Large intestine (tissue), 3 donors: Measurements from ENCODE around the gene CHD6. TPM values are rescaled to one million over a fixed set of nuclear protein-coding genes. Genes with fewer than 3 reads are reported as not detected.

ENCODE experiments used
- DNase-seq, 2 donors: peaks; one replicate each; pipeline versions ENCODE4 v3.0.0 to v3.0.0-alpha.2; 2013
- H3K27ac ChIP-seq: one replicate; pipeline ENCODE4 v1.5.1; 2013; ENCODE audit warnings: low read length
- H3K27me3 ChIP-seq: 2 replicates; pipeline ENCODE4 v1.6.1; 2013; ENCODE audit warnings: low read length; ENCODE audit not compliant: control insufficient read depth, insufficient read depth
- H3K36me3 ChIP-seq: 2 replicates; pipeline ENCODE4 v1.6.1; 2013; ENCODE audit warnings: low read length; ENCODE audit not compliant: control insufficient read depth, insufficient read depth
- H3K4me1 ChIP-seq: one replicate; pipeline ENCODE4 v1.6.1; 2013; ENCODE audit warnings: low read length; ENCODE audit not compliant: control insufficient read depth, insufficient read depth
- H3K4me3 ChIP-seq: one replicate; pipeline ENCODE4 v1.5.1; 2013; ENCODE audit warnings: low read length
- H3K9me3 ChIP-seq: one replicate; pipeline ENCODE4 v1.6.1; 2013; ENCODE audit warnings: mild to moderate bottlenecking, low read depth, low read length, moderate library complexity; ENCODE audit not compliant: control insufficient read depth
- WGBS: methylation state at CpG from one replicate; pipeline ENCODE4 v1.1.5; 2013; ENCODE audit warnings: low lambda C conversion rate; ENCODE audit not compliant: insufficient coverage; 5-methylcytosine and 5-hydroxymethylcytosine counted together
- polyA plus RNA-seq: library from polyadenylated mRNA; unstranded; fragments of 120-200 nt; gene quantifications from one replicate; pipeline ENCODE4 v1.2.1, GENCODE V29; 2013

Gene CHD6
- polyA plus RNA-seq, 1 donor, result 24.0 TPM

DNA sequence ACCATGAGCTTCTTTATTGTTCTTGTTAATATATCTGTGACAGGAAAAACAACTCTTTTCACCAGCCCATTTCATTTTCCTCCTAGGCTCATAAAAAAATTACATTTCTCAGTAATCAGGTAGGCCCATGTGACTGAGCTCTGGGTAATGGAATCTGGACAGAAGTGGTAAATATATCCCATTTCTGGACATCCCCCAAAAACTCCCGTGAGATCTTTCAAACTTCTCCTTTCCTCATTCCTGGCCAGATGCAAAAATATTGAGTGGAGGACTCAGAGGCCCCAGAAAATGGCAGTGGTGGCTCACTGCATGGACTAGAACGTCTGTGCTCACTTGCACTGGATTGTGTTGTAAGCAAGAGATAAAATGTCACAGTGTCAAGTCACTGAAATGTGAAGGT, 3.8 kb upstream of the CHD6 start:
- no peak overlapping the region for H3K27ac ChIP-seq
- no CpG with 5 or more reads among the region's 2 CpGs for WGBS
- no peak for DNase-seq
- H3K27me3 ChIP-seq, result no peaks in the 10 kb centered on the region
- H3K4me1 ChIP-seq, result peaks cover 1% of the 10 kb centered on the region
- no peaks in the 10 kb centered on the region for H3K36me3 ChIP-seq
- H3K9me3 ChIP-seq, result no peaks in the 10 kb centered on the region
- H3K4me3 ChIP-seq, result no peak overlapping the region

DNA sequence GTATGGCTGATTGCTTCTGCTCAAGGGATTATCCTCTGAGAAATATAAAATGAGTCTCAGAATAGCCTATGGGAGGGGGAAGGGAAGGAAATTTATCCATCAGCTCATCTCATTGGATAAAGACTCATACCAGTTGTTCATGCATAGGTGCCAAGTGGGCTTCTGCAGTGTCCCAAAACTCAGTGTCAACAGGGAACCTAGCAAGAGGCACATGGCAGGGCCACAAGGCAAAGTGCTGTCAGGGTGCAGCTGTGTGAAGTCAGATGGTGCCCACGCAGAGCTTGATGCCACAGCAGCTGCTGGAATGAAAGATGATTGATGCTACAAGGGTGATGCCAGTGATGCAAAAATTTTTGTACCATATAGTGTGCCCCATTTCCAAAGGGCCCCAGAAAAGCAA, 3.2 kb upstream of the CHD6 start:
- Histone ChIP-seq H3K9me3 (no peaks in the 10 kb centered on the region), H3K4me1 (peaks cover 7% of the 10 kb centered on the region), H3K27ac (no peak overlapping the region), H3K36me3 (no peaks in the 10 kb centered on the region), H3K4me3 (no peak overlapping the region), H3K27me3 (no peaks in the 10 kb centered on the region)
- DNase-seq, result no peak
- no CpG with 5 or more reads among the region's 1 CpG for WGBS

DNA sequence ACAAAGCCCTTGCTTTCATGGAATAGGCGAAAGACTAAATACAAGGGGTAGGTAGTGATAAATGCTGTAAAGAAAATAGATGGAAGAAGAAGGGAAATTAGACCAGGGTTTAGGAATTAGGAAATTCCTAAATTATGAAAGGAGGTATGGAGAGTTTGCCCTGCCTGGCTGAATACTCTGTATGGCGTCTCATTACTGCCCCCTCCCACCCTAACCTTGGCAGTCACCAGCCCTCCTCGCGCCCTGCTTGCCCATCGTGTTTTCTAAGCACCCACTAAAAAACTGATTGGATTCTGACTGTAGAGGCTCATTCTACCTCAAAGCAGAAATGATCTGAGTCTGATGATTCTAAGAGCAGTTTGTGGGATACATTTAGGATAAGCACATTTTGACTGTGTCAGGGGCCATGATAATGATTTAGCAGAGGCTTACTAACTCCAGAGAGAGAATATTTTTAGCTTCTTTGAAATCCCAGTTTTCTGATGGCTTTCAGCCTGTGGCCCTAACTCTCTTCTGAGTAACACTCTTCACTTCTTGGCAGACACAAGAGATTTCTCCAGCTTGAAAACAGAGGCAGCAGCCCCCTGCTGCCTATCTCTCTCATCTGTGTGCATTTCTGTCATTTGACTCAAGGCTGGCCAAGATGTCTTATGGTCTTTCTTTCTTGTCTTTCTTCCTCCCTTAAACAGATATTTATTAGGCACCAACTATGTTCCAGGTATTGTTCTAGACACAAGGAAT, 1.4 kb upstream of the CHD6 start:
- WGBS, result no CpG with 5 or more reads among the region's 5 CpGs
- no peak overlapping the region for H3K27ac ChIP-seq
- H3K27me3 ChIP-seq, result no peaks in the 10 kb centered on the region
- H3K36me3 ChIP-seq, result no peaks in the 10 kb centered on the region
- no peaks in the 10 kb centered on the region for H3K9me3 ChIP-seq
- H3K4me3 ChIP-seq, result no peak overlapping the region
- peaks cover 7% of the 10 kb centered on the region for H3K4me1 ChIP-seq
- DNase-seq, result no peak

DNA sequence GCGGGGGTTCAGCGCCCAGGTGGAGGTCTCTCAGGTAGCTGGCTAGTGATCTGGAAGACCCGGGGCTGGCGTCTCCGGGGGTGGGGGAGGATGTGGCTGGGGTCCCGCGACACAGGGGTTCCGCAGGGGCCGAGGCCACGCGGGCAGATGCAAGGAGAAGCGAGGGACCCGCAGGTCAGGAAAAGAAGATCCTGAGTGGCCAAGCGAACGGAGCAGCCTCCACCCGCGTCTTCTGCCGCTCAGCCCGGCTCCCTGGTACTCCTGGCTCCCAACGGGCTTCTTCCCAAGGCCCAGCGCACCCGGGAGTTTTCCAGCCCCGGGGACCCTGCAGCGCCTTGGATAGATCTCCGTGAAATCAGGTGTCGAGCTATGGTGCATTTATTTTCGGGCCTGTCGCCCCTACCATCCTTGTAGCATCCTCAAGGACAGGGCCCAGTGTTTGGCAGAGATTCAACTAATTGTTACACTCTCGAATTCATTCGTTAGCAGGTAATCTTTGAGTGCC, 682 bp upstream of the CHD6 start:
- peak overlapping the region; percentile 37 for H3K27ac ChIP-seq
- H3K9me3 ChIP-seq, result no peaks in the 10 kb centered on the region
- H3K27me3 ChIP-seq, result no peaks in the 10 kb centered on the region
- 11% methylated on average over 2 of the region's 30 CpGs for WGBS
- peaks cover 7% of the 10 kb centered on the region for H3K4me1 ChIP-seq
- no peaks in the 10 kb centered on the region for H3K36me3 ChIP-seq
- no peak for DNase-seq
- peak overlapping the region; percentile 66 for H3K4me3 ChIP-seq

GRCh38 chr20:41617059-41617901, 897 bp downstream of the CHD6 start:
- H3K4me3 ChIP-seq, result peak overlapping the region; percentile 44
- no CpG with 5 or more reads among the region's 35 CpGs for WGBS
- H3K27me3 ChIP-seq, result no peaks in the 10 kb centered on the region
- H3K27ac ChIP-seq, result no peak overlapping the region
- H3K36me3 ChIP-seq, result no peaks in the 10 kb centered on the region
- peak; percentile 9 to 54 for DNase-seq
- H3K9me3 ChIP-seq, result no peaks in the 10 kb centered on the region
- peaks cover 7% of the 10 kb centered on the region for H3K4me1 ChIP-seq

DNA sequence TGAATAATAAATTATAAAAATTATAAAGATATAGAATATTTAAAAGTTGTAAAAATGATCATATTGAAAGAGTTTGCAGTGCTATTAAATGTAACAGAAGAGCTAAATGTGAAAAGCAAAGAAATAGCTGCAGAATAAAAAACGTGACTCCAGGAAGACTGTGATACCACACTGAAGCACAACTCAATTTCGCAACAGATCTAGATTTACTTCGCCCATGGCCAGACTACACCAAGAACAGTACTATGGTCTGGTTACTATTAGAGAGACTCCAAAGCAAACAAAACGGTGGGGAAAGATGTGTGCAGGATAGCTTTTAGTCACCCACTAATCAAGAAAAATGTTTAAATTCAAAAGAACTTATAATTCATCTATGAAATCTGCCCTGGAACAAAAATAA, 1.9 kb downstream of the CHD6 start:
- 63% methylated on average over 2 of the region's 4 CpGs for whole genome bisulfite sequencing

DNA sequence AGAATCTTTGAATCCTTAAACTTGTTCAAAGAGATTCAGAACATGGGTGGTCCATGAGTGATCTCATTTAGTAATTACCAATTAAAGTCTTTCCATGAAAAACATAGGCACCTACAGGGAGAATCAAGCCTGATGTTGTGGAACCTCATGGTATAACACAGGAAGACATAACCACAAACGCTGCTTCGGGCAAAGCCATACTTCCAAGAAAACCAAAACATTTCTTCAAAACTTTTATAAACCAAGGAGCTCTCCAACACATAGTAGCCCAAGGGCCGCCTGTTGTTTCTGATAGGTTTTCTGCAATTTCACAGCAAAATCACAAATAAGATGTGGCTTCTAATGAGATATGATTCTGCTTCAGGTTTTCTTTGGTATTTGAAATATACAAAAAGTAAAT, 2.5 kb downstream of the CHD6 start:
- no peak overlapping the region for H3K4me3 ChIP-seq
- WGBS, result 80% methylated on average over 1 of the region's 3 CpGs
- H3K36me3 ChIP-seq, result no peaks in the 10 kb centered on the region
- no peak for DNase-seq
- H3K27ac ChIP-seq, result no peak overlapping the region
- no peaks in the 10 kb centered on the region for H3K9me3 ChIP-seq
- H3K27me3 ChIP-seq, result no peaks in the 10 kb centered on the region
- H3K4me1 ChIP-seq, result peaks cover 7% of the 10 kb centered on the region

More for the DNA sequence above, 1.9 kb downstream of the CHD6 start:
- H3K27me3 ChIP-seq, result no peaks in the 10 kb centered on the region
- no peak overlapping the region for H3K27ac ChIP-seq
- H3K9me3 ChIP-seq, result no peaks in the 10 kb centered on the region
- H3K36me3 ChIP-seq, result no peaks in the 10 kb centered on the region
- no peak for DNase-seq
- H3K4me1 ChIP-seq, result peaks cover 7% of the 10 kb centered on the region
- H3K4me3 ChIP-seq, result no peak overlapping the region

- Histone ChIP-seq H3K4me3 (no peak overlapping the region), H3K36me3 (no peaks in the 10 kb centered on the region), H3K4me1 (peaks cover 7% of the 10 kb centered on the region), H3K27ac (no peak overlapping the region), H3K27me3 (no peaks in the 10 kb centered on the region), H3K9me3 (no peaks in the 10 kb centered on the region)
- no CpG with 5 or more reads among the region's 1 CpG for WGBS
- DNase-seq, result no peak
Observed at GRCh38 chr20:41615110-41615509, 3.1 kb downstream of the CHD6 start.

GRCh38 chr20:41613321-41613720, 4.9 kb downstream of the CHD6 start:
- H3K4me1 ChIP-seq, result peaks cover 7% of the 10 kb centered on the region
- DNase-seq, result no peak

GRCh38 chr20:41609474-41609873, 8.7 kb downstream of the CHD6 start:
- Histone ChIP-seq H3K36me3 (no peaks in the 10 kb centered on the region), H3K4me3 (no peak overlapping the region), H3K27ac (no peak overlapping the region), H3K9me3 (no peaks in the 10 kb centered on the region), H3K4me1 (no peaks in the 10 kb centered on the region), H3K27me3 (no peaks in the 10 kb centered on the region)
- 80% methylated on average over 1 of the region's 3 CpGs for WGBS
- no peak for DNase-seq

More at GRCh38 chr20:41613321-41613720, 4.9 kb downstream of the CHD6 start:
- no peaks in the 10 kb centered on the region for H3K27me3 ChIP-seq
- H3K9me3 ChIP-seq, result no peaks in the 10 kb centered on the region
- no CpG with 5 or more reads among the region's 2 CpGs for WGBS
- H3K27ac ChIP-seq, result no peak overlapping the region
- H3K36me3 ChIP-seq, result no peaks in the 10 kb centered on the region
- no peak overlapping the region for H3K4me3 ChIP-seq
